Stimulated activated naive CD4-positive, alpha-beta T cell treated with Interleukin-2 at 50 U/mL for 16 hours (primary cell): ENCODE results near the gene CDH13.

ENCODE experiments used
- DNase-seq: peaks from one replicate; lab custom pipeline; 2025; lab: John Stamatoyannopoulos, UW

CDH13 gene

DNA sequence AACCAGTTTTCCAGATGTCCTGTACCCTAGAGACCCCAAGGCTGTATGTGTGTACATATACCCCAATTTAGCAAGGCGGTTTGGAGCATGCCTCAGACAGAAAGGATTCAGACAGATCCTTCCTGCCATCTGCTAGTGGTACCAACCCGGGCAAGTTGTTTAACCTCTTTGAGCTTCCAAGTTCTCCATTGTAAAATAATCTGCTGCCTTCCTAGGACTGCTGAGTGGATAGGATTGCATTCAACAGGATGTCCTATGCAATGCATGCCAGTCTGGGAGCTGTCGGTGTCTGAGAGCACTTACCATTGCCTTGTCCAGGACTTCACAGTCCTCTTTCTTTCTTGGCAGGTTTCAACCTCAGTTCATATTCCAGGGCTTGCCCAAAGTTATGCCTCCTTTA lies 1.9 kb downstream of the CDH13 start:
- DNase-seq = no peak

DNA sequence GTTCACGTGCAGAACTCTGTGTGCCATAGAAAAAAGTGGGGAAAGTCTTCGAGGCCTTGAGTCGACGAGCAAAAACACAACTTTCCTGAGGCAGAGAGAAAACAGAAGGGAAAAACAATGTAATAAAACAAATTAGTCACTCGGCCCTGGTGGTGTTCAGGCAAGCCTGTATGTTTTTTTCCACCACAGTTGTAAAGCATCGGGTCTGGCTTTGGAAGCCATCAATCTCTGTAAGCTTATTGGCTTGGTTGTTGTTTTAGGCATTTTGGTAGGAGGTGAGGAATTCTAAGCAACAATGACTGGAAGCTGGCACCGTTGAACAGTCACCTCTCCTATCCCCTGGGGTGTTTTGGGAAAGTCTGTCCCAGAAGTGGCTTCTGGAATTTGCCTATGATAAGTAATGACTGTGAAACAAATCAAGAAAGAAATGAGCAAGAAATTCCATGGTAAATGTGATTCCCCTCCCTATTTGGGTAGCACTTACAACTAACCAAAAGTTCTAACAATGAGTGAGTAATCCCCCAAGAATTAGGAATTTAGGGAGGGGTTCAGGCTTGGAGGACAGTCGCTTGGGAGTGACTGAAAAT lies 2.8 kb downstream of the CDH13 start:
- DNase-seq = no peak

DNA sequence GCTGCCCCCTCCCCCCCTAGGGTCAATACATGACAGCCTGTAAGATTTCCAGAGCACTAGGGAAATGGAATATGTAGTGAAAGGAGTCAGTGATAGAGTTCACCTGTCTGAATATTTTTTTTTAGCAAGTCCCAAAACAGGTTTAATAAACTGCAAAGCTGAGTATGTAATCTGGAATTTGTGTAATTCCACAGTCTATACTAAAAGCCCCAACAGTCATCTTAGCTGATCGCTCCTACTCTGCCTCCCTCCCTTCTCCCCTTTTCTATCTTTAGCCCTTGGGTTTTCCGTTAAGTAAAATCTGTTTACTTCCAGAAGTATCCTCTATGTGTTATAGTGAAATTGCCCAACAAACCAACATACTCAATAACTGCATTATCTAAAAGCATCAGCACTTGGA lies 3.5 kb downstream of the CDH13 start:
- DNase-seq = no peak

DNA sequence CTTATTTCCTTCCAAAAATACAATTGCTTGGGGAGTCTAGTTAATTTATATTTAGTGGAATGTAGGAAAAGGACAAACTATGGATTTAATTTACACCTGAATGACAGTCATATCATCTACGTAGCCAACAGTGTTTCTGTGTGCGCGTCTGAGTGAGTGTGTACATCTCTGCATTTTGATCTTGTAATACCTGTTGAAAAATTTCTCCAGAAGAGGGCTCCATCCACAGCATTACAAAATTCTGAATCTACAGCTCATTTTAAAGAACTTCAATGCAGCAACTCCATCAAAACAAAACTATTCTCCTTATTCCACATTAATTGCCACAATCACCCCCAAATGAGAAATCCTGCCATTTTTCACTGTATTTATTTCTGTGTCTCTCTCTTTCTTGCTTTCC lies 3.9 kb downstream of the CDH13 start:
- no peak for DNase-seq

DNA sequence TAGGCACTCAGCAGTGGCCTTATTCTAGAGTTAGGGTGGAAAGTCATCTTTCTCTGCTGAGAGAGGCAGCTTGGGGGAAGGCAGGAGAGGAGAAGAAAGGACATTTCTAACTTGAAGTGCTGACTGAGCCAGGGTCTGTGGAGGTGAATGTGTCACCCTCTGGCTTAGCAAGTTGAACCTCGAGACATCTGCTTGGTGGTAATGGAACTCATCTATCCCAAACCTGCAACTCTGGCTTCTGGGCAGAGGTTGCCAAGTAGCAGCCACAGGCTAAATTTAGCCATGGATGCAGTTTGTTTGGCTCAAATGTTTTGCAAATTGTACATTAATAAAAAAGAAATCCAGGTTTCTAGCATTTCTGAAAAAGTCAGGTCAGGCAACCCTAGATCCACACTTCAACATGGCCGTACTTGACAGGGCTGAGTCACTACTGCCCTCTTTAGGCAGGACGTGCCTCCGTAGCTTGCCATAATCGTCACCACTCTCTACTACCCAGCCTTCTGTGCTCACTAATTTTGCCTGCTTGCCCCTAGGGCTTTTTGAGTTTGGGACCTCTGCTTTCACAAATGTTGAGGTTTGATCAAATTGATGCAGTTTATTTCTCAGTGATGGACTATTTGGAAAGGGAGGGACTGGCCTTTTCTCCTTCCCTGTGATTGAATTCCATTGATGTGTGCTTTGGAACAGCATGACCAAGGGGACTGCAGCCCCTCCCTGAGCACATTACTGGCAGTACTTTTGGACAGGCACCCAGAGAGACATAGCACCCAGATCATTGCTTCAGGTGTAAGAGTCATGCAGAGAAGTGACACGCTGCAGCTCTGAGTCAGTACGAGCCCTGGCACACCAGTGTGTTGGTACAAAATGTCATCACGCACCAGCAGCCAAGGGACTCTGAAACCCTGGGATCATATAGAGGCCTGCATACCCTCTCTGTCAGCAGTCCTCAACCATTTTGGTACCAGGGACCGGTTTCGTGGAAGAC lies 5.2 kb downstream of the CDH13 start:
- DNase-seq = no peak

DNA sequence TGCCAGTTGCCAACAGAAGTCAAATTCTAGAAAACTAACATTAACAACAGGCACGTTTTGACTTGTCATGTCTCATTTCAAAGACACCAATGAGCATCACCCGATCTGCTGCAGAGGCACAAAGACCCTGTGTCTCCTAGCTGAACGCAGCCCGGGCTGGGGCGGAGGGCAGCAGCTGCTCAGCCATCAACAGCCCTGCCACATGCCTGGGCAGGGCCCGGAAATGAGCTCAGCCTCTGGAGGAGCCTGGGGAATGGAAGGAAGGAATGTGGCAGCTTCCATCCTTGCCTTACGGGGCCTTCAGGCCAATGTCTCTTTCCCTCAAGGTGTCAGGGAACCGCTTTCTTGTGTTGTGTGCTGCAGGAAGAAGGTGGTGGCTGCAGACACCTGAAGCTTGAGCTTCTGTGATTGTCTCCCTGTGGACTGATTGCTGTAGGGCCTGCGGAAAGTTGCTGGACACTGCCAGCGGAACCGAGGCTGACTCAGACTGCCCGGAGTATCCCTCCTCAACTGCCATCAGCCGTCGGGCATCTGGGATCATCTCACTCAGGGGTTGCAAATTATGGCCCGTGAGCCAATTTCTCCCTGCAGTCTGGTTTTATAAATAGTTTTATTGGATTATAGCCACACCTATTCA lies 7.3 kb downstream of the CDH13 start:
- DNase-seq = no peak

DNA sequence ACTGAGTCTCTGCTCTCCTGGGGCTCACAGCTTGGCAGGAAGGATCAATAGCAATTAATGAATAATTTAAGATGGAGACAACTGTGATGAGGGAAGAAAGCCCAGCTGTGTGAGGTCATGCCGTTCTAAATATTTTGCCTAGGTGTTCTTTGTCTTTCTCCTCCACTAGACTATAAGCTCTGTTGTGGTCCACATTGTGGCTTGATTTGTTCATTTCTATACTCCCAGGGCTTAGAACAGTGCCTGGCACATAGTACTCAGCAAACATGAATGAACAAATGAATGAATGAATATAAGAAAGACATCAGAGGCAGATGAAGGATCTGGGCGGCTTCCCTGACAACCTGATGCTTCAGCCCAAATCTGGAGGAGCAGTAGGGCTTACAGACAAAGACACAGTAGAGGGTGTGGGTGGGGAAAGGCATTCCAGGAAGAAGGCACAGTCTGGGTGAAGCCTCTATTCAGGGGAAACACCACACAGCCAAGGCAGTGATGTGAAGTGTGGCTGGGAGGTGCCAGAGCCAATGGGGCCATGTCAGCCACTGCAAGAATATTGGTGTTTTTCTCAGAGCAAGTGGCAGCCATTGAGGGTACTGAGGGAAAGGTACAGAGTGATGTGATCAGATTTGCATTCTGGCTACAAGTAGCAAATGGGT lies 8.3 kb downstream of the CDH13 start:
- no peak for DNase-seq

DNA sequence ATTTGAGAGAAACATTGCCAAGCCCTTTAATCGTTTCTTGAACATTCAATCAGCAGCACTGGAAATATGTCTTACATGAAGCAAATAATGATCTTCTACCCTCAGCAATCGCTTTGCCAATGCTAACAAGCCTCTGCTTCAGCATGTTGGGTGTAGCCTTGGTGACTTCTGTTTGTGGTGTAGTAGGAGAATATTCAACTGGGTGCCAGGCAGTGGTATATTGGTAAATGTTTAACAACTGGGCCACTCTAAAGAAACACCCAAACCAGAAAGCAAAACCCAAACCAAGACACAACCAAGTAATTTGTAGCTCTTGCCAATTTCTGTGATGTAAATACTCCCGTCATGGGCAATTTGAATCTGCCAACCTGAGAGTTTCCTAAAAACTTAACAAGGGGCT lies 9.7 kb downstream of the CDH13 start:
- no peak for DNase-seq

DNA sequence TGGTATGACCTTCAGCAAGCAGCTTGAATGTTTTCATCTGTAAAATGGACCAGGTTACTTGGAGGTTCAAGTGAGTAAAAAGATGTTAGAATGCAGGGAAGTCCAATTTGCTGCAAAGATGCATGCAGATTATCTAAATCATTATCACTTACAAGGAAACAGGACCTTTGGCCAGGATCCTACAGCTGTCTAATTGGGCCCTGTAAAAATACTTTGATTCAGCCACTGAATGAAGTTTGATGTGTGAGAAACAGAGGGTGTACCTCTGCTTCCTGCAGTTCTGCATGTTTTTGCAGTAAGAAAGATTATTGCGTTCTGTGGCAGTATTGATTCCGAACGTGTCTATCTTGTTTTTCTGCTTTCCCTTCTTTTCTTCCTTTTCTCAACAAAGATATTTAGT lies 10.2 kb downstream of the CDH13 start:
- DNase-seq = no peak

DNA sequence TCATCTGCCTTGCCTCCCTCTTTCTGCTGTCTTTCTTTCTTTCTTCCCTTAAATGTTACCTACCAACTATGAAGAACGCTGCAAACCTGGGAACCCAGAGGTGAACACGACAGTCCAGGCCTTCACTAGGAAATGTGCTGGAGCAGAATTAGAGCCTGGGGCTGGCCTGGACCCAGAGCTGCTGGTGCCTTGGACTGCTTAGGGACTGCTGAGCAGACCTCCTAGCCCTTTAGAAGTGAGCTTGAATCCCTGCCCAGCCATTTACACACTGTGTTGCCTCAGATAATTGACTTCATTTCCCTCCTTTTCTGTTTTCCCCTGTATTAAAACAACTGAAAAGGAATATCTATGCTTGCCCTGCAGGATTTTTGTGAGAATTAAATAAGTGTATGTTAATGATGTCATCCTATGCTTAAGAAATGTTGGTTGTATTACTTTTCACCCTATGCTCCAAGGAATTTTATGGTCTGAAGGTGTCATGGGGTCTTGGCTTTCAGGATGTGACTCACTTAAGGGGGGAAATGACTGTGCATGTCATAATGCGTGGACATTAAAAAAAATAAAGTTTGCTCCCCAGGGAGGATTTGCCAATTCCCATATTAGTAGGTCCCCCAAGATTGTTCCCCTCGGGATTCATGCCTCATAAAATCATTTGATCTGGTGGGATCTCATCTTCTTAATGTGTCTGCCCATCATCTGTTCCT lies 11.5 kb downstream of the CDH13 start:
- DNase-seq = no peak

DNA sequence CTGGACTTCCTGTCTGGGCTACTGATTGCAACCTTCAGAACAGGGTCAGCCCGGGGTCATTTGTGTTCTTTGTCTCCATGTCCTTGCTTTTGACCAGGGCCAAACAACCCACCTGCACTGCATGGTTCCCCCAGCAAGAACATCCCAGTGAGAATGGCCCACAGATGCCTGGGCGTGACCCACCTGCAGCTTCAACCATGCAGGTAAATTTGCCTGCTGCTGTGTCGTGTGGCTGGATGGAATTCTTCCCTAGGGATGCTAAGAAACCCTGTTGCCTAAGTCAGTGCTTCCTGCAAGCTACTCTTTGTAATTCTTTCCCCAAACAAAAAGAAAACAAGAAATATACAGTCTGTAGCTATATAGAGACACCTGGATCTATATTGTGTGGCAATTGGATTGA lies 12.5 kb downstream of the CDH13 start:
- no peak for DNase-seq

DNA sequence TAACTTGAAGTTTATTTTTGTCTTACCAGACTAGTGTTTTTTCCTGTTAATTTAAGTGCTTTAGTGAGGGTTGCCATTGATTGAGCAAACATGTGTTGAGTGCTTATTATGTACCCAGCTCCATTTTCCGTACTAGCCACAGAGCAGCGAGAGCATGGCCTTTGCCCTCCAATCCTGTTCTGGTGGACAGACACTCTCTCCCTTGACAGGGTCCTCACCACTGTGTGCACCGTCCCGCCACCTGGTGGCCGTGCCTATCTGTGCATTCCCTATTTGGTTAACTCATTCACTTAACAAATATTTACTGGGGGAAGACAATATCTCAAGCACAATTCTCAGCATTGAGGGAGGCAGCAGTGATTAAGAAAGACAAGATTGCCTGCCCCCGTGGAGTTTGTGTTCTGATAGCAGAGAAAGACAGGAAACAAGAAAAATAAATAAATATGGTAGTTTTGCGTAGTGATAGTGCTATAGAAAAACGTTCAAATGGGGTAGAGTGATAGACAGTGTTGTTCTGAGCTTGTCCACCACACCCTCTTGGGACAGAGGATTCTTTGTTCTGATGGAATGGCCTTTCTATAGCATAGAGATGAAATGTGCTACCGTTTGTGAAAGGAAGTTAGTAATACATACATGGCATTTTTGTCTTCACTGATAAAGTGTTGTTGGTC lies 13.0 kb downstream of the CDH13 start:
- DNase-seq = peak; percentile 31

DNA sequence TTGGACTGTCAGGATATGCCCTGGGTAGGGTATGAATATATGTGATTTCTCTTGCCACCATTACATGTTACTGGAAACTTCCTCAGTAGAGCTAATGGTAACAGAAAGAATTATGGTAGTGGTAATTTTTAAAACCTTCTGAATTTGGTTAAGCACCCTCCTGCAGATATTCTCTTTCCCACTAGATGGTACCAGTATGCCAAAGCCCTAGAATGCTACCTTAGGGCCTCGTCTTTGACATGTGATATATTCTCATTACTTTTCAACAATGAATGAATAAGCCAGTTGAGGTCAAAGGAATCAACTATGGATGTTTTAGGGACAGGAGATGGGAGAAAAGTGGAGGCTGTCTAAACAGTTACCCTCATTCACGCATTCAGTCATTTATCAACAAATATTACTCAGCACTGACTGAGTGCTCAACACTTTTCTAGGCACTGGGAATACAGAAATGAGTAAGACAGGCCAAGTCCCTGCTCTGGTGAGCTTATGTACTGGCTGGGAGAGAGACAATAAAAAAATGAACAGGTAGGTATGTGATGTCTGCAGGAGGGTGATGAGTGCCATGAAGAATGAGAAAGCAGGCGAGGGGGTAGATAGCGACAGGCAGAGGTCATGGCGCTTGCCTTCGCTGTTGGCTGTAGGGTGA lies 14.7 kb downstream of the CDH13 start:
- DNase-seq = no peak

DNA sequence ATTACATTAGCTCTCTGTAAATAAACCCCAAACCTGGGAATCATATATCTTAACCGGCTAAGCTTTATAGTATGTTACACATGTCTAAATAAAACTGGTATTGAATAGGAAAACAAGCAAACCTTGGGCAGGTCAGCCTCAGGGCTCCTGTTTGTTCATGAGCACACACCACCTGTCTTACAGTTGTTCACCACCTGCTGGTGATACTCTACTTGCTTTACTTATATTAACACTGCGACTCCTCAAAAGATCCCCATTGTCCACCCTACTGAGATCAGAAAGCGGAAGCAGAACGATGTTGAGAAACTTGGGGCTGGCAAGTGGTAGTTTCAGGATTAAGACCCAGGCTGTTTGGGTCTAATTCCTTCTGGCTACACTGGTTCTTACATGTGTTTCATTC lies 16.4 kb downstream of the CDH13 start:
- no peak for DNase-seq

DNA sequence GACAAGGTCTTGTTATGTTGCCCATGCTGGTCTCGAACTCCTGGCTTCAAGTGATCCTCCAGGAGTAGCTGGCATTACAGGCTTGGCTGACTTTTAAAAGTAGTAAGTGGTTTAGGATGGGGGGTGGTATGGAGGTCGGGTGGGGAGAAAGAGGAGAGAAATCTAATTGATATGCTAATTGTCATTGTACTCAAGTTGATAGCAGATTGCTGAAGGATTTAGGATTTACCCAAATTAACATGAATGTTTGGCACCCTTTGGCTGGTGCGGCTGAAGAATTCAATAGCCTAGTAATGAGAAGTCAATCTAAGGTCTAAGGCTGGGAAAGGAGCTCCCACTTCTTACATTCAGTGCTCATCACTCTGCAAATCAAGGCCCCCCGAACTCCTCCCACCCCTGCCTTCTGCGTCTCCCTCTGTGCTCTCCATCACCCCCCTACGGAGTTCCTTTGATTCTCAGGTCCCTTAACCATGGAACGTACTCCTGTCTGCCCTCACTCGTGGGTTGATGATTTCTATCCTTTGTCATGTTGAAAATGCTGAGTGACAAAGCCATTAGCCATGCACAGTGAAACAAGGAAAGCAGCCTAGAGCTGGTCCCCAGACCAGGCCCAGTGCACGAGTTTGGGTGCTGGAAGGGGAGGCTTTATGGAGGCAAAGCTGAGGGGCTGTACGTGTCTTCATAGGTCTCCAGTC lies 17.3 kb downstream of the CDH13 start:
- no peak for DNase-seq

DNA sequence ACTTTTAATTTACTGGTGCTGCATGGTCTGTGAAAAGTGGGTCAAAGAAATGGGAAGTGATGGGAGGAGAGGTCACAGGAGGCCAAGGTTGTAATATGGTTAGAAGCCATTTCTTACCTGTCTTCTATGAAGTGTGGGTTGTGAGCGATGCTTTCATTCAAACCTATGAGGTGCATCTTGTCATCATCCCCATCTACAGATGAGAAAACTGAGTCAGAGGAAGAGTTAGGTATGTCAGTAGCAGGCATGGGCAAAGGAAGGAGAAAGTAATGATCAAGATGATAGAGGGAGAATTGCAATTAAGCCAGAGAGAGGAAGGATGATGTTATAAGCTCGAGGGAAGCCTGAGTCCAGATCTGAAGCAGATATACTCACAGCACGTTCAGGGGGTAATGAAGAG lies 19.7 kb downstream of the CDH13 start:
- DNase-seq = no peak

DNA sequence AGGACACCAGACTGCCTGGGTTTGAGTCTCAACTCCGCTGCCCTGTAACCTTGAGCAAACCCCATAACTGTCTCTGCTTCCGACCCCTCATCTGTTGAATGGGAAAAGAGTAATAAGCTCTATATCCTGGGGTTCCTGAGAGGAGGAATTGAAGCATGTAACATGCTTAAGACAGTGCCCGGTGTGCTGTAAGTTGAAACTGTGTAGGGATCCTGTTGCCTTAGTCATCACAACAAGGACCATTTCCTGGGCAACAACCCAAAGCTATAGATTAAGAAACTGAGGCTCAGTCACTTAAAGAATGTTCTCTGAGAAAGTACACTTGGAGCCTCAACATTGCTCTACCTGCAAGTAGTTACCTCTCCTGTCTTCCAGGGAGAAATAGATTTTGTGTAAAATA lies 23.0 kb downstream of the CDH13 start:
- DNase-seq = no peak

DNA sequence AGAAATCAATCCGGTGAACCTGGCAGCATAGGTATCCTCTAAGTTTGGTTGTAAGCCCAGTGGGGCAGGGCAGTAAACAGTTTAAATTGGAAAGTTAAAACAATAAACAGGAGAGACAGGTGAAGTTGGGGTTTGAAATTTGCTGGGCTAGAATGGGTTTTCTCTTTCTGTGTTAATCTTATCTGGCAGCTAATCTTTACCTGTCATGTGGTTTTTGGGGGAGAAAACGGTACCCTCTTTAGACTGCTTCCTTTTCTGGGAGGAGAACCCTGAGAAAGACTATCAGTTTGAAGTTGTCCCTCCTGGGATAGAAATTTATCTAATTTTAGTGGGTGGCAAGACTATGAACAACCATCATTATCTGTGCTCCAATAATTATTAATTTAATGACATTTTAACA lies 24.0 kb downstream of the CDH13 start:
- no peak for DNase-seq

DNA sequence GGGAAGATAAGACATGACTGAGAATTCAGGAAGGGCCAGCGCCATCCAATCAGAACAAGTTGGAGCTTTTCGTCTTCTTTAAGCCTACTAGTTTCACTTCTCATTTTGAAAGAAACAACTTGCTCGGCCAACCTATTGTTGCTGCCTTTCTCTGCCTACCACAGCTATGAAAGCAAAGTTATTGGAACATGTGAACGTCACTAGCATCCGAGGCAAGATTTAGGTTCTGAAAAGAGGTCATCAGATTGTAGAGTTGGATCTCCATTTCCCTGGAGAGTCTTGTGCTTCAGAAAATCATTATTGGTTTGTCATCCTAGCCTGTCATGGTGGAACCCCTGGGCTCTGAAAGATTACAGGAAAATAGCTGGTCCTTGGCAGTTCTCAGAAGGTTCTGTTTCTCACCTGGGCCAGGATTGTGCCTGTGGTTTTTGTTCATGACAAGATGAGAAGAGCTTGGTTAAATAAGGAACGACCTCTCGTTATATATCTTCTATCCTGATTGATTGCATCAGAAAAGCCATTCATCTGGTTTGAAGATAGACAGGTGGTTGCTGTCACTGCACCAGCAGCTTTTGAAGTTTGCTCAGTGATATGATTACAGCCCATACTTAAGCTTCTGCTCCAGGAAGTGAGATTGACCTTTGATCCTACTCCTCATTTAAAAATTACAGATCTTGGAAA lies 25.3 kb downstream of the CDH13 start:
- no peak for DNase-seq

DNA sequence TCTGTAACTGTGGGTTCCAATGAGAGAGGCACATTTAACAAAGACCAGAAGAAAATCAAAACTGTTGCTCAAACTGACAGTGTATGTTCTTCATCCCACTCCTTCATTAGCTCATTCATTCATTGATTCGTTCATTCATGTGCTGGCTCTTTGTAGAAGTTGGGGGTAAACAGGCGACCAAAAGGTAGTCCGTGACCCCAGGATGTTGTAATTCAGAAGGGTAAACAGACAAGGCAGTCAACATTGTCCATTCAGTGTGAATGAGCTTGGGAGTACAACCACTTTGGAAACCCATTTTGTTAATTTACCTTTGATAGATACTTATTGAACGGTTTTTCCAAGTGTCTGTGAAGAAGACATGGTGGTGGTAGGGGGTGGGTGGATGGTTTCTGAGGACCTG lies 26.1 kb downstream of the CDH13 start:
- no peak for DNase-seq
